HUES48 (cell line): ENCODE results near the gene LGI2.

Source experiments
- H3K27ac ChIP-seq: one replicate; pipeline ENCODE4 v1.7.0; 2013; ENCODE audit warnings: low read depth, low read length, inconsistent platforms
- H3K27me3 ChIP-seq: 2 replicates; pipeline ENCODE4 v1.6.1; 2013; ENCODE audit warnings: mild to moderate bottlenecking, low read length; ENCODE audit not compliant: control insufficient read depth, insufficient read depth
- H3K36me3 ChIP-seq: 2 replicates; pipeline ENCODE4 v1.6.1; 2013; ENCODE audit warnings: low read length; ENCODE audit not compliant: control insufficient read depth, insufficient read depth
- H3K4me1 ChIP-seq: 2 replicates; pipeline ENCODE4 v1.6.1; 2013; ENCODE audit warnings: mild to moderate bottlenecking, low read length; ENCODE audit not compliant: control insufficient read depth, insufficient read depth
- H3K4me3 ChIP-seq: 2 replicates; pipeline ENCODE4 v1.5.1; 2013; ENCODE audit warnings: mild to moderate bottlenecking, low read depth, low read length
- H3K9ac ChIP-seq: 2 replicates; pipeline ENCODE4 v1.6.1; 2013; ENCODE audit warnings: mild to moderate bottlenecking, low read depth, low read length, moderate library complexity
- H3K9me3 ChIP-seq: 2 replicates; pipeline ENCODE4 v1.6.1; 2013; ENCODE audit warnings: low read length; ENCODE audit not compliant: control insufficient read depth, insufficient read depth

The LGI2 gene

GRCh38 chr4:24995346-24995919, 35.3 kb downstream of the LGI2 start:
- Histone ChIP-seq H3K36me3 (no peaks in the 10 kb centered on the region), H3K27ac (no peak overlapping the region), H3K9me3 (no peaks in the 10 kb centered on the region), H3K9ac (no peak overlapping the region), H3K4me3 (no peak overlapping the region), H3K4me1 (peaks cover 6% of the 10 kb centered on the region; the same call in 1 of the 2 replicates), H3K27me3 (no peaks in the 10 kb centered on the region; the same call in 1 of the 2 replicates)

- peaks cover 6% of the 10 kb centered on the region for H3K4me1 ChIP-seq
- H3K27ac ChIP-seq, result no peak overlapping the region
- no peaks in the 10 kb centered on the region for H3K9me3 ChIP-seq
- H3K4me3 ChIP-seq, result no peak overlapping the region
- H3K36me3 ChIP-seq, result no peaks in the 10 kb centered on the region
- no peaks in the 10 kb centered on the region; the same call in 1 of the 2 replicates for H3K27me3 ChIP-seq
- no peak overlapping the region for H3K9ac ChIP-seq
These were observed 37.1 kb downstream of the LGI2 start for GRCh38 chr4:24993551-24994080.

- Histone ChIP-seq H3K4me1 (peaks cover 6% of the 10 kb centered on the region), H3K36me3 (no peaks in the 10 kb centered on the region), H3K27me3 (no peaks in the 10 kb centered on the region; the same call in 1 of the 2 replicates)
These were observed 37.8 kb downstream of the LGI2 start for GRCh38 chr4:24992968-24993367.

GRCh38 chr4:24991015-24991414, 39.7 kb downstream of the LGI2 start:
- Histone ChIP-seq H3K9ac (no peak overlapping the region), H3K36me3 (no peaks in the 10 kb centered on the region), H3K27me3 (no peaks in the 10 kb centered on the region; the same call in 1 of the 2 replicates), H3K4me1 (peaks cover 6% of the 10 kb centered on the region), H3K9me3 (no peaks in the 10 kb centered on the region; the same call in 1 of the 2 replicates), H3K27ac (no peak overlapping the region), H3K4me3 (no peak overlapping the region)

More at GRCh38 chr4:24992968-24993367, 37.8 kb downstream of the LGI2 start:
- H3K9me3 ChIP-seq, result no peaks in the 10 kb centered on the region
- no peak overlapping the region for H3K4me3 ChIP-seq
- no peak overlapping the region for H3K9ac ChIP-seq
- H3K27ac ChIP-seq, result no peak overlapping the region

- H3K9me3 ChIP-seq, result no peaks in the 10 kb centered on the region; the same call in 1 of the 2 replicates
- H3K9ac ChIP-seq, result no peak overlapping the region
- 0 out of 2 replicates have a peak overlapping the region, but pooled peaks have one; percentile 21 for H3K4me3 ChIP-seq
- H3K27ac ChIP-seq, result no peak overlapping the region
- no peaks in the 10 kb centered on the region for H3K36me3 ChIP-seq
- H3K27me3 ChIP-seq, result no peaks in the 10 kb centered on the region; the same call in 1 of the 2 replicates
- peaks cover 6% of the 10 kb centered on the region for H3K4me1 ChIP-seq
These were observed 41.4 kb downstream of the LGI2 start for GRCh38 chr4:24989327-24989726.

GRCh38 chr4:24988776-24989175, 42.0 kb downstream of the LGI2 start:
- H3K9ac ChIP-seq, result no peak overlapping the region

GRCh38 chr4:24984602-24985532, 45.9 kb downstream of the LGI2 start:
- Histone ChIP-seq H3K36me3 (no peaks in the 10 kb centered on the region), H3K4me3 (no peak overlapping the region), H3K9me3 (no peaks in the 10 kb centered on the region; the same call in 1 of the 2 replicates), H3K9ac (no peak overlapping the region), H3K27ac (no peak overlapping the region), H3K27me3 (no peaks in the 10 kb centered on the region), H3K4me1 (peaks cover 12% of the 10 kb centered on the region)

More at GRCh38 chr4:24988776-24989175, 42.0 kb downstream of the LGI2 start:
- Histone ChIP-seq H3K36me3 (no peaks in the 10 kb centered on the region), H3K27me3 (no peaks in the 10 kb centered on the region; the same call in 1 of the 2 replicates), H3K9me3 (no peaks in the 10 kb centered on the region; the same call in 1 of the 2 replicates), H3K4me1 (peaks cover 11% of the 10 kb centered on the region), H3K4me3 (0 out of 2 replicates have a peak overlapping the region, but pooled peaks have one; percentile 21), H3K27ac (no peak overlapping the region)

- H3K36me3 ChIP-seq, result no peaks in the 10 kb centered on the region
- no peak overlapping the region for H3K4me3 ChIP-seq
- H3K4me1 ChIP-seq, result peaks cover 5% of the 10 kb centered on the region; the same call in 1 of the 2 replicates
- H3K9me3 ChIP-seq, result no peaks in the 10 kb centered on the region
- no peaks in the 10 kb centered on the region; the same call in 1 of the 2 replicates for H3K27me3 ChIP-seq
- H3K9ac ChIP-seq, result no peak overlapping the region
- no peak overlapping the region for H3K27ac ChIP-seq
These were observed 50.0 kb downstream of the LGI2 start for GRCh38 chr4:24980740-24981139.

- H3K36me3 ChIP-seq, result no peaks in the 10 kb centered on the region
- peaks cover 5% of the 10 kb centered on the region; the same call in 1 of the 2 replicates for H3K4me1 ChIP-seq
- H3K9me3 ChIP-seq, result no peaks in the 10 kb centered on the region
- H3K9ac ChIP-seq, result no peak overlapping the region
- no peak overlapping the region for H3K27ac ChIP-seq
- no peak overlapping the region for H3K4me3 ChIP-seq
- H3K27me3 ChIP-seq, result no peaks in the 10 kb centered on the region; the same call in 1 of the 2 replicates
These were observed 50.6 kb downstream of the LGI2 start for GRCh38 chr4:24980064-24980690.

- Histone ChIP-seq H3K4me1 (peaks cover 5% of the 10 kb centered on the region; the same call in 1 of the 2 replicates), H3K27ac (no peak overlapping the region), H3K9me3 (no peaks in the 10 kb centered on the region), H3K36me3 (no peaks in the 10 kb centered on the region), H3K4me3 (no peak overlapping the region), H3K27me3 (no peaks in the 10 kb centered on the region; the same call in 1 of the 2 replicates), H3K9ac (no peak overlapping the region)
These were observed 51.2 kb downstream of the LGI2 start for GRCh38 chr4:24979554-24979953.
